ENCODE measurements around the gene FBXW4.
A peak's percentile ranks its signal among the peaks of the same experiment; 100 is the strongest.

FBXW4 gene, protein sequence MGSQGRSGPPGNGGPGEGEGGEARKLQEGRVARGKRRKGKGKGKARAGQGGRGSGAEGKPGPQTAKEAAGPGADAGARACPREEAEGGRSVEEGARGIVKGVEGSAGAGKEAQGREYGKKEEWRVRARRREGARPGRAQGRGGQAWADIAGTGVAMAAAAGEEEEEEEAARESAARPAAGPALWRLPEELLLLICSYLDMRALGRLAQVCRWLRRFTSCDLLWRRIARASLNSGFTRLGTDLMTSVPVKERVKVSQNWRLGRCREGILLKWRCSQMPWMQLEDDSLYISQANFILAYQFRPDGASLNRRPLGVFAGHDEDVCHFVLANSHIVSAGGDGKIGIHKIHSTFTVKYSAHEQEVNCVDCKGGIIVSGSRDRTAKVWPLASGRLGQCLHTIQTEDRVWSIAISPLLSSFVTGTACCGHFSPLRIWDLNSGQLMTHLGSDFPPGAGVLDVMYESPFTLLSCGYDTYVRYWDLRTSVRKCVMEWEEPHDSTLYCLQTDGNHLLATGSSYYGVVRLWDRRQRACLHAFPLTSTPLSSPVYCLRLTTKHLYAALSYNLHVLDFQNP

DNA sequence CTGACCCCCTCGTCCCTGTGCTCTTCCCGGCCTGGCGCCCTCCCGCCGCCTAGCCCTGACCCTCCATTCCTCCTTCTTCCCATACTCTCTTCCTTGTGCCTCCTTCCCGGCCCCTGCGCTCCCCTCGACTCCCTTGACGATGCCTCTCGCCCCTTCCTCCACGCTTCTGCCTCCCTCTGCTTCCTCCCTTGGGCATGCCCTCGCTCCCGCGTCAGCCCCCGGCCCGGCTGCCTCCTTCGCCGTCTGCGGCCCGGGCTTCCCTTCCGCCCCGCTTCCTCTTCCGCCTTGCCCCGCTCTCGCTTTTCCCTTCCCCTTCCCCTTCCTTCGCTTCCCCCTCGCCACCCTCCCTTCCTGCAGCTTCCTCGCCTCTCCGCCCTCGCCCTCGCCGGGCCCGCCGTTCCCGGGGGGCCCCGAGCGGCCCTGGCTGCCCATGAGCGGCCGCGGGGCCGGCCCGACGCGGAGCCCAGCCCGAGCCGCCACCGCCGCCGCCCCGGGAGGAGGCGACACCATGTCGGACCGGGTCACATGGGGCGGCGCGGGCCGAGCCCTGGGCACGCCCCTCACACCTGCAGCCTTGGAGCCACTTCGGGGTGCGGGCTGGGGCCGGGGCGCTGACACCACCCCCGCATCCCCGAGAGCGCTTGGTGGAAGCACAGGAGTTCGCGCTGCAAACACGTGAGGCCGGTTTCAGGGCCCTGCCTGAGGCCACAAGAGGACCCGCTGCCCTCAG is at the start of gene FBXW4:
TSS of gene FBXW4 (minus strand) at position 497 of the 730 bp plus-strand sequence. CDS start at position 432, 65 bp downstream.
- peak in 1 of 2 experiments; percentile 5 for DNase-seq

DNA sequence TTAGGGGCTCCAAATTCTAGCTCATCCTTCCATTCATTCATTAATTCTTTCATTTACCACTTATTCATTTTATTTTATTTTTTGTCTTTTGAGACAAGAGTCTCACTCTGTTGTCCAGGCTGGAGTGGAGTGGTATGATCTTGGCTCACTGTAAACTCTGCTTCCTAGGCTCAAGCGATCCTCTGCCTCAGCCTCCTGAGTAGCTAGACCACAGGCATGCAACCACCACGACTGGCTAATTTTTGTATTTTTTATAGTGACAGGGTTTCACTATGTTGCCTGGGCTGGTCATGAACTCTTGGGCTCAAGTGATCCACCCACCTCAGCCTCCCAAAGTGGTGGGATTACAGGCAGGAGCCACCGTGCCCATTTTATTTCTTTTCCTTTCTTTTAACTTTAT is 49.3 kb upstream of the FBXW4 start:
- DNase-seq = no peak

DNA sequence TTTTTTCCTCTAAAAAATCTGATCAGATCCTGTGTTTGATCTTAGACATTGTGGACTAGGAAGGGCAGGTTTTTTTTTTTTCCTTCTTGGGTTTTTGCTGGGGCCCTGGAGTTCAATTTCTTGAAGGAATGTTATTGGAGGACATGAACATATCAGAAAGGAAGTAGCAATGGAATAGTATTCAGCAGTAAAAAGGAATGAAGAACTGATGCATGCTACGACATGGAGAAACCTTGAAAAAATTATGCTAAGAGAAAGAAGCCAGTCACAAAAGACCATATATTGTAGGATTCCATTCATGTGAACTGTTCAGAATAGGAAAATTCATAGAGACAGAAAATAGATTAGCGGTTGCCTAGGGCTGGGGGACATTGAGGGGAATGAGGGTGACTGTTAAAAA is 47.0 kb upstream of the FBXW4 start:
- DNase-seq = no peak

DNA sequence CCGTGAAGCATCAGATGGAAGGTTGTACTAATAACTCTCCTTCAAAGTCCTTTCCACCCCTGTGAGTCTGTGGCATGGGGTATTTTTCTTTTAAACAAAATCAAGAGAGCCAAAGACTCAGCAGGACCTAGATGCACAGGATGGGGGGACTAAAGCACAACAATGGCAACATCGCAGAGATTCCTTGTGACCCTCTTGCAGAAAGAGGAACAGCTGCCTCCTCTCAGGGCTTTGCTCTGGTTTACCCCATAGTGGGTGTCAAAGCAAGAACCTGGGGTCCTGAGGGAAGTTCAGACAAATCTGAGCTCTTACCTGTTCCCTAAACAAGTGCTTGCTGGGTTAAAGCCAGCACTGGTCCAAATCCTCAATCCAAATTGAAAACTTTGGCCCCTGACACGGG is 41.7 kb upstream of the FBXW4 start:
- DNase-seq = no peak

DNA sequence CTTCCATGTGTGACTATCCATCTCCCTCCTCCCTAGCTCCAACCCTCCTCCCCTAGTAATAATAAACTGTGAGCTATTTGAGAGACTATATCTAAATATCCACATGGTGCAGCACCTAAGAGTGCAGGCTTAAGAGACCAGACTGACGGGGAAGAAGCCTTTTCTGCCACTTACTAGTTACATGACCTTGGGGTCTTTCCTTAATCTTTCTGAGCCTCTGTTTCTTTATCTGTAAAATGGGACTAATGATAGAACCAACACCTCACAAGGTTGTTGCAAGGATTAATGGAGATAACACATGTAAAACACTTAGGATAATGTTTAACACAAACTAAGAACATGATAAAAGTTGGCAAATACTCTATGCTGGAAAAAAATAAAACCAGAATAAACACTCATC is 37.1 kb upstream of the FBXW4 start:
- no peak for DNase-seq

DNA sequence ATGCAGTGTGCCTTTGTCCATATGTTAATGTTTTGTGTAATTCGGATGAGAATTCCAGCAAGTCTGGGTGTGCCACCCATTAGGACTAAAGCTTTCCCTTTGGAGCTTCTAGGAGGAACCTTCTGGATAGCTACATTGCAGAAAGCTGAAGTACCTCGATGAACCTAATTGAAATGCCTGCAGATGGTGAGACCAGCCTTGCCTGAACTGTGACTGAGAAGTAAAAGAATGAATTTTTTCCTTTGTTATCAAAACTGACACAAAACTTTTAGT is 31.1 kb upstream of the FBXW4 start:
- peak in 1 of 2 experiments; percentile 12 for DNase-seq

DNA sequence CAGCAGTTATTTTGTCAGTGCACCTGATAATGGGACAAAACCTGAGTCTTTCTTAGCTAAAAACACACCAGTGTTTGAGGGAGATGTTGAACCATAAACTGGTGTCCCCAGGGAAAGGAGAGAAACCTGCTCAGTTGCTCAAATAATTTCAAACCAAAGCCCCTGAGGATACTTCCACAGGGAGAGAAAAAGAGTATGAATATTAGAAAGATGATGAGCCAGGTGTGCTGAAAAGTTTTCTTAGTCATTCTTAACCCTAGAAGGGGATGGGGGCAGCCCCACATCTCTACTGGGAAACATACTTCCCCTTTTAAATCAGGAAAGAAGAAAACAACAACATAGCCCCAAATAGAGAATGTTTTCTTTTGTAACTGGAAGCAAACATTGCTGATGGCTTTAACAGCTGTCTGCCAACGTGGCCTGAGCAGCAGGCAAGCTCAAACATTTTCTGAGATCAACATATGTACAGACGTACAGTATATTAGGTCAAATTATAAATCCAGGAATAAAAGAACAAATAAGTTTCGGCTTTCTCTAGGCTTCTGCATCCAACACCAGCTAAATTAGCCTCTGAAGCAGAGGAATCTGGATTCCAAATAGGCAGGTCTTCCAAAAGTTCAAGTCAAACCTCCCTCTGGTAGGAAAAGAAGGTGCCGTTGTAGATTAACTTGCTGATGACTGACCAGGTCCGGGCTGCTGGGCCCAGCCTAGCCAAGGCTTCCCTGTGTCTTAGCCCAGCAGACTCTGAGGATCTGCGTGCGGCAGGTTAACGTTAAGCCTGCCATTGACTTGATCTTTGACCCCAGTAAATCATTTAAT is 30.5 kb upstream of the FBXW4 start:
- DNase-seq = no peak

DNA sequence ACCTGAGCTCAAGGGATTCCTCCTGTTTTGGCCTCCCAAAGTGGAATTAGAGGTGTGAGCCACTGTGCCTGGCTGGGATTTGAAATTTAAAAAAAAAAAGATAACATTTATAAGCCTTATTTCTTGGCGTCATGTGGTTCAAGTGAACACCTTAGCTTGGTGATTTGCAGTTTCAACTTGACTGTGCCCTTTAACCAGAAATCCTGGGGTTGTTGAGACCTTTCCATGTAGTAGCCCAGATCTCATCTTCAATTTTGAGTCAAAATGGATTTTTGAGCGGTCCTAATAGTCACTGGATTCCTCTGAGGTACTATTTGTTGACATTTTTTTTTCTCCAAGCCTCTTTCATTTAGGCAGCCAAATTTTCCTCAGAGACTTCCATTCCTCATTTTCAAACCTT is 29.5 kb upstream of the FBXW4 start:
- no peak for DNase-seq

DNA sequence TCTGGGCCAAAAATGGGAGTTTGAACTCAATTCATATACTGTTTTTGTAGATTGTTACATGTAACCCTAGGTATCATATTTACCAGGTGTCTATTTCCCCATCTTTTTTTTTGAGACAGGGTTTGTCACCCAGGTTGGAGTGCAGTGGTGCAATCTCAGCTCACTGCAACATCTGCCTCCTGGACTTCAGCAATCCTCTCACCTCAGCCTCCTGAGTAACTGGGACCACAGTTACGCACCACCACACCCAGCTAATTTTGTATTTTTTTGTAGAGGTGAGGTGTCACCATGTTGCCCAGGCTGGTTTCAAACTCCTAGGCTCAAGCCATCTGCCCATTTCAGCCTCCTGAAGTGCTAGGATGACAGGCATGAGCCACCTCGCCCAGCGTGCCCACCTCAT is 28.2 kb upstream of the FBXW4 start:
- DNase-seq = no peak

DNA sequence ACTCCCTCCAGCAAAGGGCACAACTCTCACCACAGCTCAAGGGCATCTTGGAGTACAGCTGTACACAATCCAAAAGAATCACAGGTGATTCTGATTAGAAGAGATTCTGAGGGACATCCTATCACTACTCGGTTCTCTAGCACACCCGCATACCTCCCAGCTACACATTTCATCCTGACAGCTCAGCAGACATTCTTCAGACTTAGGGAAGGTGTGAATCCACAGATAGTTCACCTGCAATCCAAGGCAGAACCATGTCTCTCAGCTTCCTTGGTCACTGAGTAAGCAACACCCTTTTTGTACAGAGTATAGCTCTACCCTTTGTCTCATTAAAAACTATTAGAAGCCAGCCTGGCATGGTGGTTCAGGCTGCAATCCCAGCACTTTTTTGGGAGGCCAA is 26.8 kb upstream of the FBXW4 start:
- DNase-seq = no peak

DNA sequence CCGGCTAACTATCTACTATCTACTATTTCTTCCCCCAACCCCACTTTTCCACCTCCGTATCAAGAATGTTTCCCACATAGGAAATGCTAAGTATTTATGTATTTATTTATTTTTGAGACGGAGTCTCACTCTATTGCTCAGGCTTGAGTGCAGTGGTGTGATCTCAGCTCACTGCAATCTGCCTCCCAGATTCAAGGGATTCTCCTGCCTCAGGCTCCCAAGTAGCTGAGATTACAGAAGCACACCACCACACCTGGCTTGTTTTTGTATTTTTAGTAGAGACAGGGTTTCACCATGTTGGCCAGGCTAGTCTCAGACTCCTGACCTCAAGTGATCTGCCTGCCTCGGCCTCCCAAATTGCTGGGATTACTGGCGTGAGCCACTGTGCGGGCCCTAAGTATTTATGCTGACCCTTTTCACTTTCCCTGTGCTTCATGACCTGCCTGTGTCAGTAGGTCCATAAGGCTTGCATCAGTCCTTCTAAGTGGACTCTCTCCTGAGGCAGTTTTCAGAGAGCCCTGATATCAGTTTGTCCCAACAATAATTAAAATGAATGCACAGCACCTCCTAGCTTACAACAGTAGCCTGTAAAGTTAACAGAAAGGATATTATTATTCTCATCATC is 25.7 kb upstream of the FBXW4 start:
- DNase-seq = no peak

DNA sequence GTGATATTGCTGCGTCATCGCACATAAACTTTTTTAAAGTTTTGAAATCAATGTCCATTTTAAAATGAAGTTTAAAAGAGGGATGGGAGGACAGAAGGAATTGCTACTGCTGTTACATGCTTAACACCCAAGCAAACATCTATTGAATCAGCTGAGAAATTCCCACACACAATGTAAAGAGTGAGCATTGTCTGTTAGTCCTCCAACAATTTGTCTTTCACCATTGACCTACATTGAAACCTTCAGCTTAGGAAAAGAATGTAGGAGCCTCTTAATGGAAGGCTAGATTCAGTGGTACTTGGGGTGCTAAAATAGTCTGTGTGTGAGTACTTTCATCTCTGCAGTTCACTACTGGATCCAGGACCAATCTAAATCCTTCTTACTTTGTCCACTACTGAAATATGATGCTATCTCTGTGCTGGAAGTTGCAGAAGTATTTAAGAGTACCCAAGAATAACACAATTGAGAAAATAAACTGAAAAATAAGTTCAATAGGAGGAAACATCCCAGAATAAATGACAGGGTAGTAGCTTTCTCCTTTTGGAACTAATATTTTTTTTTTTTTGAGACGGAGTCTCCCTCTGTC is 23.8 kb upstream of the FBXW4 start:
- no peak for DNase-seq

DNA sequence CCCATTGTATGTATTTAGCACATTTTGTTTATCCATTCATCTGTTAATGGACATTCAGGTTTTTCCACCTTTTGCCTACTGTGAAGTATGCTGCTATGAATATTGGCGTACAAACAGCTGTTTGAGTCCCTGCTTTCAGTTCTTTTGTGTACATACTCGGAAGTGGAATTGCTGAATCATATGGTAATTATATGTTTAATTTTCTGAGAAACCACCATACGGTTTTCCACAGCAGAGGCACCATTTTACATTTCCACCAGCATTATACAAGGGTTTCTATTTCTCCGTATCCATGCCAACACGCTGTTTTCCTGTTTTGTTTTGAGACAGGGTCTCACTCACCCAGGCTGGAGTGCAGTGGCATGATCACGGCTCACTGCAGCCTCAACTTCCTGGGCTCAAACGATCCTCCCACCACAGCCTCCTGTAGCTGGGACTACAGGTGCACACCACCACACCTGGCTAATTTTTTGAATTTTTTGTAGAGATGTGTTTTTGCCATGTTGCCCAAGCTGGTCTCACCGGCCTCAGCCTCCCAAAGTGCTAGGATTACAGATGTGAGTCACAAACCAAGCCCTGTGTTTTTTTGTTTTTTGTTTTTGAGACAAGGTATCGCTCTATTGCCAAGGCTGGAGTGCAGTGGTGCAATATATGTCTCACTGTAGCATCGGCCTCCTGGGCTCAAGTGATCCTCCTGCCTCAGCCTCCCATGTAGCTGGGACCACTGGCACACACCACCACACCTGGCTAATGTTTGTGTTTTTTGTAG is 22.1 kb upstream of the FBXW4 start:
- no peak for DNase-seq

DNA sequence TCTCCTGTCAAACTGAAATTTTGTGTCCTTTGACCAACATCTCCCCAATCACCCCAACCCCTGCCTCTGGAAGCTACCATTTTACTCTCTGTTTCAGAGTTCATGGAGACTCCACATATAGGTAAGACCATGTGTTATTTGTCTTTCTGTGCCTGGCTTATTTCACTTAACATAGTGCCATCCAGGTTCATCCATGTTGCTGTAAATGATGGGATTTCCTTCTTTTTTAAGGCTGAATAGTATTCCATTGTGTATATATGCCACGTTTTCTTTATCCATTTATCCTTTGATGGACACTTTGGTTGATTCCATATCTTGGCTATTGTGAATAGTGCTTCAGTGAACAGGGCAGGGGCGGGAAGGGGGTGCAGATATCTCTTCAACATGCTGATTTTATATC is 18.0 kb upstream of the FBXW4 start:
- DNase-seq = no peak

DNA sequence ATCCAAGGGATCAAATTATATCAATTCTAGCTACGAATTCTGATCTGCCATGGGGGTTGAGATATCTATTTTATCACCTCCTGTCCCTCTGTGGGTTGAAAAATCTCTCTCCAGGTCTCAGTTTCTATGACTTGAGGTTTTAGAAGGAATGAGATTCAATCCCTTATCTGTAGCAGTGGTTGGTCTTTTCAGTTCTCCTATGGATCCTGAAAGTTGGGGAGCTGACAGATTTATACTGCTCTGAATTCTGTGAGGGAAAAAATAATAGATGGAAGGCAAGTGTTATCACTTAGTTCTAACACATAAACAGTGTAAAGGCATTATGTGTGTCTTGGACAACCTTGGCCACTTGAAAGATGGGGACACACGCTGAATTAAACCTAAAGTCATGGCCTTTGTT is 15.8 kb upstream of the FBXW4 start:
- no peak for DNase-seq

DNA sequence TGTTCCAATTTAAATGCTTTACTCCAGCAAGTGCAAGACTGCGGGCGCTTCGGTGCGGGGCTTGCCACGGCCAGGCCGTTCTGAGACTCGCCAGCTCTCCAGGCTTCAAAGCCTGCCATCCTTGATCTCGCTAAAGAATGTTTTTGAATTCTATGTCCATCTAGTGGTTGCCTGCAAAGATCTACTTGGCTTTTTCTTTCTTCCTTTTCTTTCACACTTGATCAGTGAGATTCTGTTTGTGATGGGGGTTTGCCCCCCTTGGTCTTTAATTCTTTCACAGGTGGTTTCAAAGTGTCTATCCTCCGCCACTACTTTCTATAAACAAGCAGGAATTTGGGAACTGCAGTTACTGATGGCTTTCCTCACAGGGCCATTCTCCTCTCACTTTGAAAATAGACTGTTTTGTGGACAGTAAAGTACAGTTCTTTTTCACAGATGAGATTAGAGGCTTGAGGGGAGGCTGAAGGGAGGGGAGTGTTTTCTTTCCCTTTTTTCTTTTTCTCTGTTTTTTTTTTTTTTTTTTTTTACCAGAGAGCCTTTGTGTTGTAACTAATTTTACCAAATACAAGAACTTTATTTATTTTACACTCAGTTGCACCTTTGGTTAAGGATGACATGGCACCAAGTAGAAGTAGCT is 15.2 kb upstream of the FBXW4 start:
- DNase-seq = no peak

DNA sequence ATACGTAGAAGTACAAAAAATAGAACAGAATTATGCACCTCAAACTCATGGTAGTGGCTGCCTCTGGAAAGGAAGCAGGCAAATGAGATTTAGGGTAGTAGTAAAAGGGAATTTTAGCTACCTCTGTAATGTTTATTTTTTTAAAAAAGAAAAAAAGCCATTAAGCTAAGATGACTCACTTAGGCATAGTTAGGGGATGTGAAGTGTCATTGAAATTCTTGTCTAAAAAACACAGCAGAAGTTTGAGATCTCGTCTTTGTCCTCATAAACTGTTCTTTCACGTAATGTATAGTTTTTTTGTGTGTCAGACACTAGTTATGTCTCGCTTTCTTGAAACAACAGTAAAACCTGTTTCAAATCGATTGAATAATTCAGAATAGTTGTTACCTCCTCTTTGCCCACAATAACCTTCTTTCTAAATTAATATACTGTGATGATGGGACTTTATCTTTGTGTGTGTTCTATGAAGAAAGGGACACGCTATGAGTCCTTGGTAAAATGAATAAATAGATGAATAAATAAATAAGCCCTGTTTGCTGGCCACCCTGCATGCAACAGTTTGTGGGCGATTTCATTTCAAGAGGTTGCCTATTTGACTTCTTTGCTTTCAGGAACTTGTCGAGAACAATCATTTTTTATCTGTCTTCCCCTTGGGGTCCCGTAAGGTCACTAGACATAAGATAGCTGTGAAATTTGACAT is 14.5 kb upstream of the FBXW4 start:
- no peak for DNase-seq

DNA sequence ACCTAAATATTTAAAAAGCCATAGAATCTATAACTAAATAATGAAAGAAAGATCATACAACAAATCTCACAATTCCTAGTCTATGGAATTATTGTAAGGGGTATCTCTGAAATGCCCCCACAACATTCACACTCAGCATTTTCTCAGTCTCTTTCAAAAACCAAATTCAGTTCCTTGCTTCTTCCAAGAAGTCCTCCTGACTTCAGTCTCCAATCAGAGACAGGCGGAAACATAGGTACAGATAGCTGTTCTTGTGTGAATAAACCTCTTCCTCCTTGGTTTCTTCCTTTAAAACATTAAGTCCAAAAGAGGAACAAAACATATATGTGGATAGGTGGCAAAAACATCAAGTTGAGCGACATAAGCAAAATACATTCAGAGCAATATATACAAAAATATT is 13.9 kb upstream of the FBXW4 start:
- DNase-seq = no peak

DNA sequence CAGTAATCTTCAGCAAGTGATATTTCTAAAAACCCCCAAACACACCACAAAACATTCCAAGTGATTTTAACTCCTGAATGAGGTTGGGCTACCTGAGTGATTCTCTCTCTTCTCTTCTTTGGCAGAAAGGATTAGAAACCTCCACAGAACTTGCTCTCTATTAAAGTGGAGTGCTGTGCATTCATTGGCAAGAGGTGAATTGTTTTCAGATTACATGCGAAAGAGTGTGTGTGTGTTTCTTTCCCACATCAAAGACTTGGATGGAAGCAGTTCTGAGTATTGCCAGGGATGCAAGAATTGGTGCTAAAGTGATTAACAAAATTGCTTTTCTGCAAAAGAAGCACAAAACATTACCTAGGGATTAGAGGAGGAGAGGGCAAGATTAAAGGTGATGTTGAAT is 13.1 kb upstream of the FBXW4 start:
- DNase-seq = no peak

DNA sequence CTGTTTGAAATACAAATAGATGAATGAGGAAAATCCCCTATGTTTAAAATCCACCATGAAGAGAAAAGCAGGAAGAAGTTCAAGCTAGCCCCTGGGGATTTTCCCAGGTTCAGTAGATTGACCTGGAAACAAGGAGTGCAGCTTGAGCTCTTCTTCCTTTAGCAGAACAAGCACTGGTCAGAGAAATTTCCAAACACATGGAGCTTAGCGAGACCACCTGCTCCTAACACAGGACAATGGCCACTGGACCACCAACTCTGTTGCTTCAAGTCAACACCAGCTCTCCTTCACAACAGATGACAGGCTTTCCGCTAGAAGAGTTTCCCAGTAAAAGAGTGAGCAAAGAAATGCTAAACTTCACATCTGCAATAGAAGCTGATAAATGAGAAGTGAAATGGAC is 9.4 kb upstream of the FBXW4 start:
- DNase-seq = no peak

DNA sequence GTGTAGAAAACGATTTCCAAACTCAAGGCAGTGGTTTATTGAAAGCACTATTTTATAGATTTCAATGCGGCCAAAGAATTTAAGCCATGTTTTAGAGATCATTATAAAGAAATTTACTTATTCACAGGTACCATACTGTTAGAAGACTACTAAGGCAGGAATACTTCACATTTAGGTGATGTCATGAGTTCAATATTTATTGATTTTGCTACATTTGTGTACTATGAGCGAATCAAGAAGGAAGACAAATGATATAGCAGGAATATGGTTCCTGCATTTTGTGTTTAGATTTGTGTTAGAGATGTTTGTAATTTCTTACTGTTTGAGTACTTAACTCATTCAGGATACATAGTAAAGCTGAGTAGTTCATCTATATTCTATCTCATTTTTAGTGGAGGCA is 1.7 kb upstream of the FBXW4 start:
- DNase-seq = no peak

Data from NCI-H524 (cell line).